Right lobe of liver (tissue), 6 donors: ENCODE data around the gene THUMPD2. TPM values are rescaled to one million over a fixed set of nuclear protein-coding genes. Genes with fewer than 3 reads are reported as not detected.

ENCODE experiments used
- ATAC-seq, 4 donors: fragments of 200-7000 bp; cut with Tn5 transposase; one replicate each; pipeline ENCODE4 v1.9.1; 2020; ENCODE audit warnings: mild to moderate bottlenecking in 4 of 4, moderate library complexity in 4 of 4
- DNase-seq, 3 donors: peaks; one replicate each; pipeline ENCODE4 v3.0.0-alpha.2; 2020
- H3K27ac ChIP-seq, 3 donors: fragments of 200-600 bp; one replicate each; pipeline ENCODE4 v1.8.0; 2022
- H3K27me3 ChIP-seq, 2 donors: fragments of 200-600 bp; one replicate each; pipeline ENCODE4 v1.8.0; 2022
- H3K36me3 ChIP-seq, 4 donors: fragments of 200-600 bp; sonication (generic) in 1 of 4; one replicate each; pipeline versions ENCODE4 v1.5.1 to v1.8.0; 2017 to 2022; ENCODE audit warnings: control low read depth in 1 of 4
- H3K4me1 ChIP-seq, 4 donors: fragments of 200-600 bp; sonication (generic) in 1 of 4; one replicate each; pipeline versions ENCODE4 v1.5.1 to v1.8.0; 2017 to 2022; ENCODE audit warnings: control low read depth in 1 of 4
- H3K4me3 ChIP-seq, 3 donors: fragments of 200-600 bp; one replicate each; pipeline ENCODE4 v1.8.0; 2022
- H3K9me3 ChIP-seq, 4 donors: fragments of 200-600 bp; sonication (generic) in 1 of 4; one replicate each; pipeline versions ENCODE4 v1.5.1 to v1.8.0; 2017 to 2022; ENCODE audit warnings: control low read depth in 1 of 4
- CTCF ChIP-seq, 4 donors: fragments of 200-600 bp in 3 of 4; fragments of 450-650 bp in 1 of 4; IDR thresholded peaks; one replicate each; pipeline versions ENCODE4 v1.5.1 to v1.8.0; 2016 to 2022; ENCODE audit warnings: antibody characterized with exemption in 4 of 4, mild to moderate bottlenecking in 2 of 4
- POLR2A ChIP-seq: fragments of 450-650 bp; IDR thresholded peaks from one replicate; pipeline ENCODE4 v1.6.1; 2017; ENCODE audit warnings: antibody characterized with exemption, mild to moderate bottlenecking
- WGBS: methylation state at CpG from one replicate; pipeline ENCODE4 v1.1.6; 2018; ENCODE audit warnings: low coverage, low lambda C conversion rate; ENCODE audit not compliant: insufficient coverage; ENCODE audit errors: missing lambda C conversion rate; 5-methylcytosine and 5-hydroxymethylcytosine counted together
- intact Hi-C, 2 donors: fragments of 100-400 bp; cut with DNase I; formaldehyde crosslinking; loops; one replicate each; pipeline versions ENCODE4 v1.11.2 to v1.14.1; 2022
- total RNA-seq, 6 experiments: library from RNA; depleted of rRNA in 2 of 6; stranded (reverse); fragments of >200 nt in 2 of 6; fragmentation: NEBNext Ultra II Directional in 3 of 6; extraction: Animal tissue kit (Norgen Biotek cat#: 25700) in 3 of 6; gene quantifications; one replicate each; pipeline versions ENCODE4 v1.1.0 to v1.2.4, GENCODE V29; 2016 to 2023
- donor health status: DM: no; HTN: yes; CAD: no.
- donor health status: DM: no; HTN: no; CAD: no.
- donor health status: DM: no; HTN: no; CAD: no.
- donor health status: DM: no; HTN: yes; CAD: no.
- donor health status: DM: no; HTN: yes; CAD: no.

THUMPD2 gene
- total RNA-seq, 6 experiments from 2014 or later = 1.6 to 4.3 (median 3.4) TPM

- H3K36me3 ChIP-seq = no peaks in the 10 kb centered on the region
- no peaks in the 10 kb centered on the region for H3K4me1 ChIP-seq
- no peak for ATAC-seq
- H3K27ac ChIP-seq = no peak overlapping the region
- H3K9me3 ChIP-seq = no peaks in the 10 kb centered on the region
- WGBS = 91% methylated on average over 6 of the region's 8 CpGs
- H3K27me3 ChIP-seq = no peaks in the 10 kb centered on the region
- intact Hi-C loops = no loop called here
- no peak overlapping the region for H3K4me3 ChIP-seq
- no peak for DNase-seq
- TF ChIP-seq POLR2A (no peak), CTCF (IDR thresholded peaks at IDR 0.05) (no peak)
Observed at GRCh38 chr2:39706945-39707344, 72.1 kb downstream of the THUMPD2 start.

- TF ChIP-seq CTCF (IDR thresholded peaks at IDR 0.05) (no peak), POLR2A (no peak)
- 92% methylated on average over 1 of the region's 1 CpG for WGBS
- intact Hi-C loops = no loop called here
- no peaks in the 10 kb centered on the region for H3K9me3 ChIP-seq
- DNase-seq (no peak), ATAC-seq (no peak)
- no peaks in the 10 kb centered on the region for H3K36me3 ChIP-seq
- no peak overlapping the region for H3K27ac ChIP-seq
- H3K4me3 ChIP-seq = no peak overlapping the region
- H3K4me1 ChIP-seq = no peaks in the 10 kb centered on the region
- H3K27me3 ChIP-seq = no peaks in the 10 kb centered on the region
Observed at GRCh38 chr2:39706312-39706711, 72.7 kb downstream of the THUMPD2 start.

GRCh38 chr2:39705638-39706037 lies 73.4 kb downstream of the THUMPD2 start:
- Histone ChIP-seq H3K9me3 (no peaks in the 10 kb centered on the region), H3K36me3 (no peaks in the 10 kb centered on the region), H3K4me1 (no peaks in the 10 kb centered on the region), H3K4me3 (no peak overlapping the region), H3K27ac (no peak overlapping the region), H3K27me3 (no peaks in the 10 kb centered on the region)
- TF ChIP-seq CTCF (IDR thresholded peaks at IDR 0.05) (no peak), POLR2A (no peak)
- ATAC-seq (no peak), DNase-seq (no peak)
- WGBS = 59% methylated on average over 4 of the region's 4 CpGs
- intact Hi-C loops = no loop called here

- DNase-seq (no peak), ATAC-seq (no peak)
- TF ChIP-seq POLR2A (no peak), CTCF (IDR thresholded peaks at IDR 0.05) (no peak)
- H3K4me3 ChIP-seq = no peak overlapping the region
- no peaks in the 10 kb centered on the region for H3K27me3 ChIP-seq
- no peak overlapping the region for H3K27ac ChIP-seq
- 81% methylated on average over 3 of the region's 3 CpGs for WGBS
- intact Hi-C loops = no loop called here
- no peaks in the 10 kb centered on the region for H3K9me3 ChIP-seq
- no peaks in the 10 kb centered on the region for H3K4me1 ChIP-seq
- H3K36me3 ChIP-seq = no peaks in the 10 kb centered on the region
Observed at GRCh38 chr2:39704540-39704939, 74.5 kb downstream of the THUMPD2 start.
